ENCODE results near the gene NAT16. TPM values are rescaled to one million over a fixed set of nuclear protein-coding genes. Genes with fewer than 3 reads are reported as not detected.
"Not testable (repeated sequence)": the region's sequence is repeated elsewhere in the genome, so short reads cannot be mapped to it uniquely, and the experiment has no call there.

The NAT16 gene
- total RNA-seq, 1 donor from 2014 or later = not detected

DNA sequence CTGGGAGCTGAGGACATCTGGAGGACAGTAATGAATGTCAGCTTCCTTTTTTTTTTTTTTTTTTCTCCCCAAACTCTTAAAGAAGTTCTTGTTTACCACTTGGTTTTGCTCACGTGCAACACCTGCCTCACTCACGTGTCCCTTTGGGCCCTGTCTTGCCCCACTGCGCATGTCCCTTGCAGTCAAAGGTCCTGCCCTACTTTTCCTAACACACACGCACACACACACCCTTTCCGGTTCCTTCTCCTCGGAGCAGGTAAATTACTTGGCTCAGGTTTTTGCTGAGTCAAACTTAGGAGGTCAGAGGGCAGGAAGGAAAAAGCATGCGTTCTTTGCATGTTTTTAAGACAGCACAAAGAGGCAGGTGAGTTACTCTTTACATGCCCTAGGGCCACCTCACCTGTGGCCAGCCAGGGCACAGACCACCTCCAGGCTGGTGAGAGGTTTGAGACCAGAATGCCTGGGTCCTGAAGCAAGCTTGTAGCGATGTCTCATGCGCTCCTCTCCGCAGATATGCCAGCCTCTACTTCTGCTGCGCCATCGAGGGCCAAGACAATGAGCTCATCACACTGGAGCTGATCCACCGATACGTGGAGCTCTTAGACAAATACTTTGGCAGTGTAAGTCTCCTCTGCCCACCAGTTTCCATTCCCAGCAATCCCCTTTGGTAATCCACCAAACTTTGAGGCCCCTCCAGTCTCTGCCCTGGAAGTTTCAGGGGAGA is 23.1 kb downstream of the NAT16 start:
- DNase-seq = no peak

DNA sequence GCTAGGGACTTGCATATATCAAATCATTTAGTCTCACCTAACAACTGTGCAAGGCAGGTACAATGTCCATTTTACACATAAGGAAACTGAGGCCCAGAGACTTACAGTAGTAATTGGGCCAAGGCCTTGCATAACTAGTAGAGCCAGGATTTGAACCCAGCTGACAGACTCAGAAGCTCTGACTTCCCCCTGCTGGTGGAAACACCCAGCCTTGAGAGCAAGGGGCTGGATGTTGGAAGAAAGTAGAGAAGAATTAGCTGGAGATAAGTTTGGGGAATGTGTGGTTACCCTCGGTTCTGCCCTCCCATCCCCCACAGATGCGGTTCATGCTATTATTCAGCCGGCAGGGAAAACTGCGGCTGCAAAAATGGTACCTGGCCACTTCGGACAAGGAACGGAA is 23.8 kb downstream of the NAT16 start:
- DNase-seq = no peak

DNA sequence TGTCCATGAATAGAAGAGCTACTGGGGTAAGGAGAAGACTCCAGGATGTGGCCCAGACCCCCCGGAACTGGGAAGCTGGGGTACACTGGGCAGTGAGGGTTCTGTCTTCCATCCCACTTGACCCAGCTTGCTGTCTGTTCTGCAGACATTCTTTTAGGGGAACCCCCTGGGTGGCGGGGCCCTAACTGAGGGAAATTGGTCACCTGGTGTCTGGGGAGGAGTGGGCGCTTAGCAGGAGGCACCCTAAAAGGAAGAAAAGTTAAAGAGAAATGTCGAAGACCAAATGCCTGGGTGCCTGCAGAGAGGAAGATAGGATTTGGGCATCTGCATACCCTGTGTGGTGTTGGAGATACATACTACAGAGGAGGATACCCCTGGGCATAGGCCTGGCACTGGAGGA is 24.8 kb downstream of the NAT16 start:
- no peak for DNase-seq

DNA sequence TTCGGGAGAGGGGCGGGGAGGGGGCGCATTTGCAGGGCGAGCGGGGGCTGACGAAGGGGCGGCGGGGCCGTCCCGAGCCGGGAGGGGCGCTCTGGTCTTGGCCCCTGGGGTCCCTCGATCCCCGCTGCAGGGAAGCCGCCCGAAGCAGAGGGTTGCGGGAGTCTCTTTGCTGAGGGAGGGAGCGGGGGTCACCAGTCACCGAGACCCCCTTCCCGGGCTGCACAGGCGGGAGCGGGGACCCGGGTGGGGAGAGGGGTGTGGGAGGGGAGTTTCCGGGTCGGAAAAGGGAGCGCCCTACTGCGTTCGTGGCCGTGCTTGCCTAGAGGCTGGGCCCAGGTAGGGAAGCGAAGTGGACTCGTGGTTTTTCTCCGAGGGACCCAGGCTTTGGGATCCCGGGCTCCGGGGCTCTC is 25.4 kb downstream of the NAT16 start:
- DNase-seq = no peak

DNA sequence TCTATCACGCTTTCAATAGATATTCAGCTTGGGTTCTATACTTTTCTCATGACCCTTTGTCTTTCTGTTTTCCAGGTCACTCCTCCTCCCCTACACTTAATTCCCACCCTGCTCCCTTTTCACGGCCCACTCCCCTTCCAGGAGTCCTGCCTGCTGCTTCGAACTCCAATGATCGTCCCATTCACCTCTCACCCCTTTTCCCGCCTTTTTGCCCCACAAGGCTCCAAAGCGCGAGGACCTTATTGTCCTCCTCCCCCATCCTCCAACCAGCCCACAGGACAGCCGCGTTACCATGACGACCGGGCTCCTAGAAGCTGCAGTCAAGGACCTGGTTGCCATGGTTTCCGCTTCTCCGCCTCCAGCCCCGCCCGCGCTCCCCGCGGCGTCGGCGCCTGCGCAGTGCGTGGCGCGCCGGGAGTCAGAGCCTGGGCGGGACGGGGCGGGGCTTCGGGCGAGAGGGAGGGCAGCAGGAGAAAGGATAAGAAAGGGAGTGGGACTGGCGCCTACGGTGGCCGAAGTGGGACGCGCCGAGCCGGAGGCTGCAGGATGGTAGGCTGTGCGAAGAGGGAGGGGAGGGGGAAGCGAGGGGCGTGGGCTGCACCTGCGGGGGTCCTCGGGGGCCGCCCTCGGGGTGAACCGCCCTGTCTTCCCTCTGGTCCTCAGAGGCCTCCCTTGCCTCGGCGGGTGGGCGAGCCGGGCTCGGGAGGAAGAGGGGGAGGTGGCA is 26.0 kb downstream of the NAT16 start, which contains the start of gene AP1S1:
TSS of gene AP1S1 (plus strand) at position 508 of the 724 bp plus-strand sequence. CDS start at position 547, 39 bp downstream.
- DNase-seq = peak; percentile 95

DNA sequence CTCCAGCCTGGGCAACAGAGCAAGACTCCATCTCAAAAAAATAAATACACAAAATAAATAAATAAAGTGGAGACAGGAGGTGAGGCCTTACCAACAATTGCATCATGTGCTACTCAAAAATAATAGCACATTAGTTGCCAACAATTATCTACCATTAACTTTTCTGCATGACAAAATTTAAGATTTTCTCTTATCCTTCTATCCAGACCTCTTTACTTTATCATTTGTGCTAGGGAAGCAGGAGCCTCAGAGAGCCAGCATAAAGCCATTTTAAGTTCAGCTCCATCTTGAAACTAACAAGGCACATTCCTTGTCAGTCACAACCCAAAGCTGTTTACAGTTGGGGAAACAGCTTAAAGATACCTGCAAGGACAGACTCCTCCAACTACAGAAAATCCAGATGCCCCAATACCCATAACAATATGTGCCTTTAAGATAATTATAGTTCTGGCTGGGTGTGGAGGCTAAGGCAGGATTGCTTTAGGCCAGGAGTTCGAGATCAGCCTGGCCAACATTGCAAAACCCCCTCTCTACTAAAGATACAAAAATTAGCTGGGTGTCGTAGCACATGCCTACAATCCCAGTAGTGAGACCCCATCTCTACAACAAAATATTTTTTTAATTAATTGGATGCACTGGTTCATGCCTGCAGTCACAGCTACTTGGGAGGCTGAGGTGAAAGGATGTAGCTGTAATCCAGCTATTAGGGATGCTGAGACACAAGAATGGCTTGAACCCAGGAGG is 28.0 kb downstream of the NAT16 start:
- DNase-seq = no peak

DNA sequence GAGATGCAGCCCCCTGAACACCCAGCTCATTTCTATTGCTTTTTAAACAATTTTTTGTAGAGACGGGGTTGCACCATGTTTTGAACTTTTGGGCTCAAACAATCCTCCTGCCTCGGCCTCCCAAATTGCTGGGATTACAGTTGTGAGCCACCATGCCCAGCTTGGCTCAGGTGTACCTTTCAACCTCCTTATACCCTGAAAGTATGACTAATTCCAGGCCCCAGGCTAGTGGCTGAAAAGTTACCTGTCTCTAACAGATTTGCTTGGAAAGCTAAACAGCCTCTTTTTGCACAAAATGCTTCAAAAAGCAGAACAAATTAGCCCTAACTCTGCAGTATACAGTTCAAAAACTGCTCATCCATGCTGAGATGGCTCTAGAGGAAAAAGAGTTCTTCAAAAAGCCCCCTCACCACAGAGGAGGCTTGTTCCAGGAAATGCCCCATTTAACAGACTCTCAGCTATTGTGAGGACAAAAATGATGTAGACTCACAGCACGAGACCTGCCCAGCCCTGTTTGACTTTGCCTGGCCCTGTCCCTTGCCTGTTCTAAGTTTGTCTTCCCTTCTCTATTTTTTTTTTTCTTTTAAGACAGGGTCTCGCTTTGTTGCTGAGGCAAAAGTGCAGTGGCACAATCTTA is 39.2 kb downstream of the NAT16 start:
- DNase-seq = no peak

DNA sequence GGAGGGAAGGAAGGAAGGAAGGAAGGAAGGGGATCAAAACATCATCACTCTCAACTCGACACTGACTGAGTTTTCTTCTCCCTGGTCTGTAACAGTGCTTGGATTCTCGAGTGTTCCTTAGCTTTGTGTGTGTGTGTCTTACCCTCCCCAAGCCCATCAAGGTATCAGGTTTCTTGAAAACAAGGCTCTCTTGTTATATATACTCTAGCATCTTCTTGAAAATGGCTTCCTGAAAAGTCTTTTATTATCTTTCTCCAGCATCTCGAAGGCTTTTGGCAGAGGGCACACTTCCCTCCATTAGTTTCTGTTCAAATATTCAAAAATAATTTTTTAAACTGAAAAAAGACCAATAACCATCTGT is 39.8 kb downstream of the NAT16 start:
- peak; percentile 46 for DNase-seq

DNA sequence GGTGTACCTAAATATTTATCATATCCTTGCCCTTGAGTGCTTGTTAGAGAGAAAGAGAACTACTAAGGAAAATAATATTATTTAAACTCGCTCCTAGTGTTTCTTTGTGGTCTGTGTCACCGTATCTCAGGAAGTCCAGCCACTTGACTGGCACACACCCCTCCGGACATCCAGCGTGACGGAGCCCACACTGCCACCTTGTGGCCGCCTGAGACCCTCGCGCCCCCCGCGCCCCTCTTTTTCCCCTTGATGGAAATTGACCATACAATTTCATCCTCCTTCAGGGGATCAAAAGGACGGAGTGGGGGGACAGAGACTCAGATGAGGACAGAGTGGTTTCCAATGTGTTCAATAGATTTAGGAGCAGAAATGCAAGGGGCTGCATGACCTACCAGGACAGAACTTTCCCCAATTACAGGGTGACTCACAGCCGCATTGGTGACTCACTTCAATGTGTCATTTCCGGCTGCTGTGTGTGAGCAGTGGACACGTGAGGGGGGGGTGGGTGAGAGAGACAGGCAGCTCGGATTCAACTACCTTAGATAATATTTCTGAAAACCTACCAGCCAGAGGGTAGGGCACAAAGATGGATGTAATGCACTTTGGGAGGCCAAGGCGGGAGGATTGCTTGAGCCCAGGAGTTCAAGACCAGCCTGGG is 41.8 kb downstream of the NAT16 start:
- peak; percentile 98 for DNase-seq

DNA sequence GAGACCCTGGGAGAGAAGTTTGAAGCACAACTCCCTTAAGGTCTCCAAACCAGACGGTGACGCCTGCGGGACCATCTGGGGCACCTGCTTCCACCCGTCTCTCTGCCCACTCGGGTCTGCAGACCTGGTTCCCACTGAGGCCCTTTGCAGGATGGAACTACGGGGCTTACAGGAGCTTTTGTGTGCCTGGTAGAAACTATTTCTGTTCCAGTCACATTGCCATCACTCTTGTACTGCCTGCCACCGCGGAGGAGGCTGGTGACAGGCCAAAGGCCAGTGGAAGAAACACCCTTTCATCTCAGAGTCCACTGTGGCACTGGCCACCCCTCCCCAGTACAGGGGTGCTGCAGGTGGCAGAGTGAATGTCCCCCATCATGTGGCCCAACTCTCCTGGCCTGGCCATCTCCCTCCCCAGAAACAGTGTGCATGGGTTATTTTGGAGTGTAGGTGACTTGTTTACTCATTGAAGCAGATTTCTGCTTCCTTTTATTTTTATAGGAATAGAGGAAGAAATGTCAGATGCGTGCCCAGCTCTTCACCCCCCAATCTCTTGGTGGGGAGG is 42.4 kb downstream of the NAT16 start:
- DNase-seq = peak; percentile 54

DNA sequence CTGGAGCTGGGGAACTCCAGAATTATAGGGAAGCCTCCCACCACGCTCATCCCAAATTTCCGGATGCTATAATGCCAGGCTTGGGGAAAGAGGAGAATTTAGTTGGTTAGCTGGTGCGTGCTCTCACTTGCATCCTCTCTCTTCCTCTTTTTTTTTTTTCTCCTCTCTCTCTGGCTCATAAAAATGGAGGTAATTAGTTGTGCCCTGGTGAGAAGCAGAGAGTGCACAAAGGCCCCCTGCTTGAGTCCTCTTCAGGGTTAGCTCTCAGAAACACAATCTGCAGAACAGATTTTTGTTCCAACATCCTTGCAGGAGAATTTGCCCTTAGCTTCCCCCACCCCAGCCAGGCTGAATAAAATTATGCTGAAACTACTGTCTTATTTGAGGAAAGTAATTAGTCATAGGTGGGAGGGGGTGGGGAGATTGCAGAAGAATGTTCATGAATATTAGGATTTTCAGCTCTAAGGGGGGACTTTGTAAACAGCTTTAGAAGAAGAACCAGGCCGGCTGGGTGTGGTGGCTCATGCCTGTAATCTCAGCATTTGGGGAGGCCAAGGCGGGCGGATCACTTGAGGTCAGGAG is 45.6 kb downstream of the NAT16 start:
- peak; percentile 43 for DNase-seq

DNA sequence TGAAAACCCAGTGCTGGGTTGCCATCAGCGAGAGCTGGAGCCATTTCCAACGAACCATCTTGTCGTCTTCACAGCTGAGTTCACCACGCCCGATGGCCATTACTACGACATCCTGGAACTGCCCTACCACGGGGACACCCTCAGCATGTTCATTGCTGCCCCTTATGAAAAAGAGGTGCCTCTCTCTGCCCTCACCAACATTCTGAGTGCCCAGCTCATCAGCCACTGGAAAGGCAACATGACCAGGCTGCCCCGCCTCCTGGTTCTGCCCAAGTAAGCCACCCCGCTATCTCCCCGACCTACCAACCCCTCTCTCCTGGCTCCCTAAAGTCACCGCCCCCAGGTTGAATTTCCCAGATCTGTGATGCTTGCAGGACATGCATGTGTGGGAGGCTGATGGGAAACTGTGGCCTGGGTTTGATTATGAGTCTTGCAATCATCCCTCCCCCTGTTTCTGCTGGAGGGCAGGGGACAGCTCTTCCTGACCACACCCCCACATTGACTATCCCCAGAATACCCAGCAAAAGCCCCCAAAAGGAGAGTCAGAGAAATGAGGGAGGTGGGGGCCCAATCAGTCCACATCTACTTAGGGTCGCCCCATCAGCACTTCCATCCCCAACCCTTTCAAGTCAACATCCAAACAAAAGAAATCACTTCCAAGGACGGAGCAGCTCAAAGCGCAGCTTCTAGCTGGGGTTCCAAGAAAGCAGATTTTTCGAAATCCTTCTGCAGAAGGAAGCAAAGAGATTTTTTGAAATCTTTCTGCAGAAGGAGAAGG is 46.3 kb downstream of the NAT16 start:
- peak; percentile 44 for DNase-seq

DNA sequence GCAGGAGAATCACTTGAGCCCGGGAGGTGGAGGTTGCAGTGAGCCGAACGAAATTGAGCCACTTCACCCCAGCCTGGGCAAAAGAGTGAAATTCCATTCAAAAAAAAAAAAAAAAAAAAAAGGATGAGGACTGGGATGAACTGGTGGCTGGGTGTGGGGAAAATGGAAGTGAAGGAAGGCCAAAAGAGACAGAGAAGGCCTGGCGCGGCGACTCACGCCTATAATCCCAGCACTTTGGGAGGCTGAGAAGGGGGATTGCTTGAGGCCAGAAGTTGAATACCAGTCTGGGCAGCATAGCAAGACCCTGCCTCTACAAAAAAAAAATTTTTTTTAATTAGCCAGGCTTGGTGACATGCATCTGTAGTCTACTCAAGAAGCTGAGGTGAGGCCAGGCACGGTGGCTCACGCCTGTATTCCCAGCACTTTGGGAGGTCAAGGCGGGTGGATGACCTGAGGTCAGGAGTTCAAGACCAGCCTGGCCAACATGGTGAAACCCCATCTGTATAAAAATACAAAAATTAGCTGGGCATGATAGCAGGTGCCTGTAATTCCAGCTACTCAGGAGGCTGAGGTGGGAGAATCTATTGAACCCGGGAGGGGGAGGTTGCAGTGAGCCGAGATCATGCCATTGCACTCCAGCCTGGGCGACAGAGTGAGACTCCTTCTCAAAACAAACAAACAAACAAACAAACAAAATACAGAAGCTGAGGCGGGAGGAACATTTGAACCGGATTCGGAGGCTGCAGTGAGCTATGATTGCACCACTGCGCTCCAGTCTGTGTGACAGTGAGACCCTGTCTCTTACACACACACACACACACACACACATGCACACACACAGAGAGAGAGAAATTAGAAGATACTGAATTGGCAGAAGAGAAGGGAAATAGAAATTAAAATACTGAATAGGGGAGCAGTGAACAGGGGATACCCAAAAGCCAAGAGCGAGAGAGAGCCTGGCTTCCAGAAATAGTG is 47.2 kb downstream of the NAT16 start:
- not testable (repeated sequence) for DNase-seq

DNA sequence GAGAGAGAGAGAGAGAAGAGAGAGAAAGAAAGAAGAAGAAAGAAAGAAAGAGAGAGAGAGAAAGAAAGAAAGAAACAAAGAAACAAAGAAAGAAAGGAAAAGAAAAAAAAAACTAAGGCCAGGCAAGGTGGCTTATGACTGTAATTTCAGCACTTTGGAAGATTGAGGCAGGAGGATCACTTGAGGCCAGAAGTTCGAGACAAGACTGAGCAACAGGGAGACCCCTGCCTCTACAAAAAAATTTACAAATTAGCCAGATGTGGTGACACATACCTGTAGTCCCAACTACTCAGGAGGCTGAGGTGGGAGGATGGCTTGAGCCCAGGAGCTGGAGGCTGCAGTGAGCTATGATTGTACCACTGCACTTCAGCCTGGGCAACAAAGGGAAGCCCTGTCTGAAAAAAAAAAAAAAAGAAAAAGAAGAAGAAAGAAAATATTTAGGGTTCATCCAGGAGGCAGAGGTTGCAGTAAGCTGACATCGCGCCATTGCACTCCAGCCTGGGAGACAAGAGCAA is 50.4 kb downstream of the NAT16 start:
- no peak for DNase-seq

DNA sequence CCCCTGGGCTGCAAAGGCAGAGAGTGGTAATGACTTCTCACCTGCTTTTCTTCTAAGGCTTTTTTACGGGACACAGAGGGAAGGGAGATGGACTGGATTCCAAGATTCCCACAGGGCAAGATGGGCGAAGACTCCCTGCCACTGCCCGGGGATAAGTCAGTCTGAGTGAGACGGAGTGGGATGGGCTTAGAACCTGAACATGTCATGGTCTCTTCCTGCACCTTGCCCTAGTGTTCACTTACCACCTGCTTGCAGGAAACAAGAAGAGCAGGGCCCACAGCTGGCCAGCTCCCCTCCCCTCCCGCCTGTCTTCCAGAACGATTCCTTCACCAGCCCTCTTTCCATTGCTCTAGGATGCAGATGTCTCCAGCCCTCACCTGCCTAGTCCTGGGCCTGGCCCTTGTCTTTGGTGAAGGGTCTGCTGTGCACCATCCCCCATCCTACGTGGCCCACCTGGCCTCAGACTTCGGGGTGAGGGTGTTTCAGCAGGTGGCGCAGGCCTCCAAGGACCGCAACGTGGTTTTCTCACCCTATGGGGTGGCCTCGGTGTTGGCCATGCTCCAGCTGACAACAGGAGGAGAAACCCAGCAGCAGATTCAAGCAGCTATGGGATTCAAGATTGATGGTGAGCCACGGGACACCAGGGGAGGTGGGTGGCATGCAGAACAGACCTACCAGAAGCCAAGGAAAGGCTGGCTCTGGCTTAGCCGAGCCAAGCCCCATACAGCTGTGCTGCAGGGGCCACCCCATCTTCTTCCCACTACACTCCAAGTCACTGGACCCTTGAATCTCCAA is 51.9 kb downstream of the NAT16 start:
- DNase-seq = peak; percentile 55

DNA sequence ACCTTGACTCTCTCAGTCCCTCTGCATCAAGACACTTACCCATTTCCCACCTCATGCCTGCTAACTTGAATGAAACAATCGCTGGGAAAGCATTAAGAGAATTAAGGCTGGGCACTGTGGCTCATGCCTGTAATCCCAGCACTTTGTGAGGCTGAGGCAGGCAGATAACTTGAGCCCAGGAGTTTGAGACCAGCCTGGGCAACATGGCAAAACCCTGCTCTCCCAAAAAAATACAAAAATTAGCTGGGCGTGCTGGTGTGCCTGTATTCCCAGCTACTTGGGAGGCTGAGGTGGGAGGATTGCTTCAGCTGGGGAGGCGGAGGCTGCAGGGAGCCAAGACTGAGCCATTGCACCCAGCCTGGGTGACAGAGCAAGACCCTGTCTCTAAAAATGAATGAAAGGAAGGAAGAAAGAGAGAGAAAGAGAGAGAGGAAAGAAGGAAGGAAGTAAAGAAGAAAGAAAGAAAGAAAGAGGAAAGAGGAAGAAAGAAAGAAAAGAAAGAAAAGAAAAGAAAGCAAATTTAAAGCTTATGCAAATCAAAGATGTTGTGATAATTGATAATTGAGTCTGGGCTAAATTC is 52.5 kb downstream of the NAT16 start:
- no peak for DNase-seq

DNA sequence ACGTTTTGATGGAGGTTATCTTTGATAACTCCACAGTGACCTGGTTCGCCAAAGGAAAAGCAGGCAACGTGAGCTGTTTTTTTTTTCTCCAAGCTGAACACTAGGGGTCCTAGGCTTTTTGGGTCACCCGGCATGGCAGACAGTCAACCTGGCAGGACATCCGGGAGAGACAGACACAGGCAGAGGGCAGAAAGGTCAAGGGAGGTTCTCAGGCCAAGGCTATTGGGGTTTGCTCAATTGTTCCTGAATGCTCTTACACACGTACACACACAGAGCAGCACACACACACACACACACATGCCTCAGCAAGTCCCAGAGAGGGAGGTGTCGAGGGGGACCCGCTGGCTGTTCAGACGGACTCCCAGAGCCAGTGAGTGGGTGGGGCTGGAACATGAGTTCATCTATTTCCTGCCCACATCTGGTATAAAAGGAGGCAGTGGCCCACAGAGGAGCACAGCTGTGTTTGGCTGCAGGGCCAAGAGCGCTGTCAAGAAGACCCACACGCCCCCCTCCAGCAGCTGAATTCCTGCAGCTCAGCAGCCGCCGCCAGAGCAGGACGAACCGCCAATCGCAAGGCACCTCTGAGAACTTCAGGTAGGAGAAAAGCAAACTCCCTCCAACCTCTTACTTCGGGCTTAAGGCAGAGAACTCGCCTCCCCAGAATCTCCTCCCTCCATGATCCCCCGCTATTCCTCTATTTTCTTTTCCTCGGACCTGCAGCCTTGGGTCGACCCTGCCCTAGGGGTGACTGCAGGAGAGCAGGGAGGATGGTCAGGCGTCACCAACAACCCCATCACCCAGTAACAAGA is 53.2 kb downstream of the NAT16 start, which contains the start of gene SERPINE1:
TSS of gene SERPINE1 (plus strand) at position 454 of the 809 bp plus-strand sequence. CDS start 1,290 bp downstream, outside the sequence.
- DNase-seq = peak; percentile 100

Data from dermis blood vessel endothelial cell (primary cell).